GM13977 (cell line): ENCODE measurements around the gene ACSS2.

Source experiments
- DNase-seq: peaks from one replicate; pipeline ENCODE4 v3.0.0; 2012; ENCODE audit warnings: low spot score
- in situ Hi-C: fragments of 300-500 bp; cut with MboI; formaldehyde crosslinking; loops from one replicate; pipeline ENCODE4 v1.12.0; 2022; ENCODE audit warnings: low sequenced_read_pairs, low pct_unique_long_range_greater_than_20kb, mixed read lengths, inconsistent platforms; ENCODE audit not compliant: unreplicated experiment
- TF ChIP-seq, protein P1 (sequence below): IDR thresholded peaks from 2 replicates; pipeline ENCODE4 v1.5.1; 2012; ENCODE audit warnings: mild to moderate bottlenecking, control low read depth; ENCODE audit not compliant: insufficient read depth; ENCODE audit errors: extremely low read depth, missing control alignments

The ACSS2 gene

DNA sequence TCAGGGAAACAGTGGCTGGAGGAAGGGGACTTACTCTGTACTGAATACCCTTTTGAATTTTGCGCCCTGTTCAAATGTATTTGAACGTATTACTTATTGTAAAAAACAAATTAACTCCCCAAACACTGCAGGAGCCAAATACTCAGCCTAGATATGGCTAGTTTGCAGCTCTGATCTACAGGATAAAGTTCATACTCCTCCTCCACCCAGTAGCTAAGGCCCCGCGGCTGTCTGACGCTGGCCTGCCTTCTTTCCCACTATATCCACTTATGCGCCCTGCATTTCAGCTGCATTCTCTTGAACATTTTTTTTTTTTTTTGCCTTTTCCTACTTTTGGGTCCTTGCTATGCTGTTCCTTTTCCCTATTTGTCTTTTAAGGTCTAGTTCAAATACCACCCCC, 72.7 kb downstream of the ACSS2 start:
- in situ Hi-C loops = no loop called here
- DNase-seq = no peak

DNA sequence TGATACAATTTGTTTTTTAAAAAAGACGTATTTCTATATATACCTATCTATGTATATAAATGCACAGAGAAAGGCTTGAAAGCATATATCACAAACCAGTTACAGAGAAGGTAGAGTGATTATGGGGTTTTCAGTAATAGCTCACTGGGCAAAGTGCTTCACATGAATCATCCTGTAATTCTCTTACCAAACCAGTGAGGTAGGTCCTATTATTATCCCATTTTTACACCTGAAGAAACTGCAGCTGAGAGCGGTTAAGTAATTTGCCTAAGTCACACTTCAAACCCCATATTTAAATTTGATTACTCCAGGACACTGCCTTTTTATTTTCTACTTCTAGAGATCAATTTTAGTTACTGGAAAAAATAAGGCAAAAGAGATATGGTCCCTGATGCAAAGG, 74.8 kb downstream of the ACSS2 start:
- no peak for DNase-seq
- TF ChIP-seq, protein P1, sequence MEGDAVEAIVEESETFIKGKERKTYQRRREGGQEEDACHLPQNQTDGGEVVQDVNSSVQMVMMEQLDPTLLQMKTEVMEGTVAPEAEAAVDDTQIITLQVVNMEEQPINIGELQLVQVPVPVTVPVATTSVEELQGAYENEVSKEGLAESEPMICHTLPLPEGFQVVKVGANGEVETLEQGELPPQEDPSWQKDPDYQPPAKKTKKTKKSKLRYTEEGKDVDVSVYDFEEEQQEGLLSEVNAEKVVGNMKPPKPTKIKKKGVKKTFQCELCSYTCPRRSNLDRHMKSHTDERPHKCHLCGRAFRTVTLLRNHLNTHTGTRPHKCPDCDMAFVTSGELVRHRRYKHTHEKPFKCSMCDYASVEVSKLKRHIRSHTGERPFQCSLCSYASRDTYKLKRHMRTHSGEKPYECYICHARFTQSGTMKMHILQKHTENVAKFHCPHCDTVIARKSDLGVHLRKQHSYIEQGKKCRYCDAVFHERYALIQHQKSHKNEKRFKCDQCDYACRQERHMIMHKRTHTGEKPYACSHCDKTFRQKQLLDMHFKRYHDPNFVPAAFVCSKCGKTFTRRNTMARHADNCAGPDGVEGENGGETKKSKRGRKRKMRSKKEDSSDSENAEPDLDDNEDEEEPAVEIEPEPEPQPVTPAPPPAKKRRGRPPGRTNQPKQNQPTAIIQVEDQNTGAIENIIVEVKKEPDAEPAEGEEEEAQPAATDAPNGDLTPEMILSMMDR = no peak
- in situ Hi-C loops = no loop called here

More for the DNA sequence above, 72.7 kb downstream of the ACSS2 start:
- TF ChIP-seq, protein P1 = no peak

DNA sequence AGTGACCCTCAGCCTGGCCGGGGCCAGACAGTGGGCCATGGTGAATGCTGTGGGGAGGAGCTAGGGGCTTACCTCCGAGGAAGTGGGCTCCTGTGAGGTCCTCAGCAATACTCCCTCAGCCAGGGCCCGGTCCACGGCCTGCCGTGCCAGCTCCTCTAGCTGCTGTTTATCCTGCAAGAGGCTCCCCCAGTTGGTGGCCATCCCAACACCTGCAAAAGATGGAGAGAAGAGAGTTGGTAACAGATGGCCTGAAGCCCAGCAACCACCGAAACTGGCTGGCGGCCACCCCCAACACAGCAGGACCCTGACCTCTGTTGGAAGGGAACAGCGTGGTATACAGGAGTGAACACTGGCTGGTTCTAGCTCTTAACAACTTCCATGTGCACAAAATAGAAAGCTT, 75.2 kb downstream of the ACSS2 start:
- in situ Hi-C loops = no loop called here
- TF ChIP-seq, protein P1 = no peak
- no peak for DNase-seq

DNA sequence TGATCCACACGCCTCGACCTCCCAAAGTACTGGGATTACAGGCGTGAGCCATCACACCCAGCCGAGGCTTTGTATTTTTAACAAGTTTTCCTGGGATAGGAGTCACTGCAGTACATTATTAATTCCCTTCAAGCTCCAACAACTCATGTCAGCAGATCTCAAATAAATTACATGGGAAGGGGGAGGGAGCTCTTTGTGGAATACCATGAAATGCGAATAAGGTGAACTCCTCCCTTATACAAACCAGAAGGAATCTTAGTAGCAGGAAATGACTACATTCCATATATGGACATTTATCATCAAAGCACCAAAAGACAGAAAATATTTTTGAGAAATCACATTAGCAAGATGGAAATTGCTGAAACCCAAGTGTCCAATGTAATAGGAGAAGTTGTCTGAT, 76.3 kb downstream of the ACSS2 start:
- TF ChIP-seq, protein P1 = no peak
- no peak for DNase-seq
- in situ Hi-C loops = no loop called here

DNA sequence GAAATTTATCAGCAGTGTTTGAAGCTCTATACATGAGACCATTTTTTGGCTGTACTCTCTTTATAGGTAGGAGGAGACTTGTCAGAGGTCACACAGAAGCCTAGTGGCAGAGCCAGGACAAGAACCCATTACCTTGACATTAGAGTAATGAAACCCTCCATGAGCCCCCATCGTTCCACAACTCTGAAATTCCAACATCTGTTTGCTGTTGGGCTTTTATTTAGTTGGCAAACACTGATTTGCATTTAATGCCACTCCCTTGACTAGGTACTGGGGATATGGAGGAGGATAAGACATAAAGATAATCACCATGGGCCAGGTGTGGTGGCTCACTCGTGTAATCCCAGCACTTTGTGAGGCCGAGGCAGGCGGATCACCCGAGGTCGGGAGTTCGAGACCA, 77.5 kb downstream of the ACSS2 start:
- TF ChIP-seq, protein P1 = no peak
- DNase-seq = no peak
- in situ Hi-C loops = no loop called here

DNA sequence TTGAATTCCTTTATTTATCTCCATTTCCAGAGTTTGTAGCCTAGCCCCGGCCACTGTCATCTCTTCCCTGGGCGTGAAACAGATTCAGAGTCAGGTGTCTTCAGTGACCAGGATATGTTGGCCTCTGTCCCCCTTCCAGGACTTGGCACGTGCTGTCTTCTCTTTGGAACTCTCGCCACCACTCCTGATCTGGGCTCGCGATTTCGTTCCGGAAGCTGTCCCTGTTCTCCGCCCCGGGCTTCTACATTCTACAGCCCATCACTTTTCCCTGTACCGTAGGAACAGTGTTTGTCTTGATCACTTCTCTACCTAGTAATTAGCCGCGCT, 78.5 kb downstream of the ACSS2 start:
- in situ Hi-C loops = no loop called here

More for the DNA sequence above, 78.5 kb downstream of the ACSS2 start:
- no peak for DNase-seq
- TF ChIP-seq, protein P1 = no peak
